ENCODE measurements around the gene DLG2.

DNA sequence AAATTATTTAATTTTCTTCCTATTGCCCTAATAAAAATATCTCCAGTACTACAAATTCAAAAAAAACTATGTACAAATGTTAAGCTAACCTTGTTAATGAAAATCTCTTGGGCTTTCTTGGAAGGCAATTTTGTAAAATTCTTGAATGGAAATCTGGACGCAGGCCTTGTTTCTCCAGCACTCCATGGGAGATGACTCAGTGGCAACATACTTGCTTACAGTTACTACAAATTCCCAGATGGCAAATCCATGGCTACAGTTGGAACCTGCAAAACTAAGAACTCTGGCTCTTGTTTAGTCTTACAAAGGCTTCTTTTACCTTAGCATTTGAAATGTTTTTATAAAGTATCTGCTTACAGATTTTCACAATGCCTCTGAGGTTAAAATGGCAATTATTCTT is 725.2 kb downstream of the DLG2 start:
- TF ChIP-seq, protein P1, sequence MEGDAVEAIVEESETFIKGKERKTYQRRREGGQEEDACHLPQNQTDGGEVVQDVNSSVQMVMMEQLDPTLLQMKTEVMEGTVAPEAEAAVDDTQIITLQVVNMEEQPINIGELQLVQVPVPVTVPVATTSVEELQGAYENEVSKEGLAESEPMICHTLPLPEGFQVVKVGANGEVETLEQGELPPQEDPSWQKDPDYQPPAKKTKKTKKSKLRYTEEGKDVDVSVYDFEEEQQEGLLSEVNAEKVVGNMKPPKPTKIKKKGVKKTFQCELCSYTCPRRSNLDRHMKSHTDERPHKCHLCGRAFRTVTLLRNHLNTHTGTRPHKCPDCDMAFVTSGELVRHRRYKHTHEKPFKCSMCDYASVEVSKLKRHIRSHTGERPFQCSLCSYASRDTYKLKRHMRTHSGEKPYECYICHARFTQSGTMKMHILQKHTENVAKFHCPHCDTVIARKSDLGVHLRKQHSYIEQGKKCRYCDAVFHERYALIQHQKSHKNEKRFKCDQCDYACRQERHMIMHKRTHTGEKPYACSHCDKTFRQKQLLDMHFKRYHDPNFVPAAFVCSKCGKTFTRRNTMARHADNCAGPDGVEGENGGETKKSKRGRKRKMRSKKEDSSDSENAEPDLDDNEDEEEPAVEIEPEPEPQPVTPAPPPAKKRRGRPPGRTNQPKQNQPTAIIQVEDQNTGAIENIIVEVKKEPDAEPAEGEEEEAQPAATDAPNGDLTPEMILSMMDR (IDR thresholded peaks at IDR 0.05; ENCODE audit: extremely low read depth in 1 of 2, insufficient read depth in 1 of 2, low read depth in 1 of 2, low read length in 2 of 2), result no peak
- TF ChIP-seq EZH2 (IDR thresholded peaks at IDR 0.05; ENCODE audit: borderline replicate concordance, low read depth, low read length, severe bottlenecking) (no peak), POLR2A (IDR thresholded peaks at IDR 0.05; ENCODE audit: low read depth, low read length) (no peak), GATA2 (IDR thresholded peaks at IDR 0.05; ENCODE audit: insufficient read depth, insufficient read length, low read depth, low read length) (no peak), POLR2AphosphoS5 (IDR thresholded peaks at IDR 0.05; ENCODE audit: insufficient read depth, low read depth, low read length) (no peak), JUN (IDR thresholded peaks at IDR 0.05; ENCODE audit: borderline replicate concordance, insufficient read depth, insufficient read length, low read depth) (no peak)
- TF ChIP-seq, protein P2, sequence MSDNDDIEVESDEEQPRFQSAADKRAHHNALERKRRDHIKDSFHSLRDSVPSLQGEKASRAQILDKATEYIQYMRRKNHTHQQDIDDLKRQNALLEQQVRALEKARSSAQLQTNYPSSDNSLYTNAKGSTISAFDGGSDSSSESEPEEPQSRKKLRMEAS (IDR thresholded peaks at IDR 0.05; ENCODE audit: insufficient read depth, insufficient read length), result no peak
